Activated naive CD4-positive, alpha-beta T cell treated with anti-CD3 and anti-CD28 coated beads, Interleukin-2, amount 50 U/mL, for 72 hours (primary cell): ENCODE measurements around the gene ZFP36. TPM values are rescaled to one million over a fixed set of nuclear protein-coding genes. Genes with fewer than 3 reads are reported as not detected.
"Not testable (repeated sequence)": the region's sequence is repeated elsewhere in the genome, so short reads cannot be mapped to it uniquely, and the experiment has no call there.

Experiments
- ATAC-seq, 2 donors: fragments of 150-1000 bp; cut with Tn5 transposase; 2 replicates each; pipeline ENCODE4 v1.10.0; 2021; ENCODE audit warnings: mild to moderate bottlenecking in 2 of 2, moderate library complexity in 2 of 2
- DNase-seq, 2 donors: peaks; one replicate each; pipeline ENCODE4 v3.0.0; 2021 to 2022; ENCODE audit warnings: low spot score in 2 of 2
- H3K27ac Mint-ChIP-seq, 2 donors: one replicate each; pipeline ENCODE4 v1.8.0; 2022; ENCODE audit warnings: mild to moderate bottlenecking in 2 of 2, mixed read lengths in 2 of 2
- H3K36me3 Mint-ChIP-seq, 2 donors: one replicate each; pipeline ENCODE4 v1.8.0; 2022; ENCODE audit warnings: mixed read lengths in 2 of 2
- H3K9me3 Mint-ChIP-seq, 2 donors: one replicate each; pipeline ENCODE4 v1.8.0; 2022; ENCODE audit warnings: mixed read lengths in 2 of 2
- total RNA-seq, 2 donors: library from RNA; stranded (reverse); gene quantifications; one replicate each; pipeline ENCODE4 v1.2.3, GENCODE V29; 2022

Gene ZFP36, protein sequence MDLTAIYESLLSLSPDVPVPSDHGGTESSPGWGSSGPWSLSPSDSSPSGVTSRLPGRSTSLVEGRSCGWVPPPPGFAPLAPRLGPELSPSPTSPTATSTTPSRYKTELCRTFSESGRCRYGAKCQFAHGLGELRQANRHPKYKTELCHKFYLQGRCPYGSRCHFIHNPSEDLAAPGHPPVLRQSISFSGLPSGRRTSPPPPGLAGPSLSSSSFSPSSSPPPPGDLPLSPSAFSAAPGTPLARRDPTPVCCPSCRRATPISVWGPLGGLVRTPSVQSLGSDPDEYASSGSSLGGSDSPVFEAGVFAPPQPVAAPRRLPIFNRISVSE
- 100 to 1,000 TPM in 1 of 2 donors, 10 to 100 TPM in 1; 59.7 to 183 TPM for total RNA-seq

DNA sequence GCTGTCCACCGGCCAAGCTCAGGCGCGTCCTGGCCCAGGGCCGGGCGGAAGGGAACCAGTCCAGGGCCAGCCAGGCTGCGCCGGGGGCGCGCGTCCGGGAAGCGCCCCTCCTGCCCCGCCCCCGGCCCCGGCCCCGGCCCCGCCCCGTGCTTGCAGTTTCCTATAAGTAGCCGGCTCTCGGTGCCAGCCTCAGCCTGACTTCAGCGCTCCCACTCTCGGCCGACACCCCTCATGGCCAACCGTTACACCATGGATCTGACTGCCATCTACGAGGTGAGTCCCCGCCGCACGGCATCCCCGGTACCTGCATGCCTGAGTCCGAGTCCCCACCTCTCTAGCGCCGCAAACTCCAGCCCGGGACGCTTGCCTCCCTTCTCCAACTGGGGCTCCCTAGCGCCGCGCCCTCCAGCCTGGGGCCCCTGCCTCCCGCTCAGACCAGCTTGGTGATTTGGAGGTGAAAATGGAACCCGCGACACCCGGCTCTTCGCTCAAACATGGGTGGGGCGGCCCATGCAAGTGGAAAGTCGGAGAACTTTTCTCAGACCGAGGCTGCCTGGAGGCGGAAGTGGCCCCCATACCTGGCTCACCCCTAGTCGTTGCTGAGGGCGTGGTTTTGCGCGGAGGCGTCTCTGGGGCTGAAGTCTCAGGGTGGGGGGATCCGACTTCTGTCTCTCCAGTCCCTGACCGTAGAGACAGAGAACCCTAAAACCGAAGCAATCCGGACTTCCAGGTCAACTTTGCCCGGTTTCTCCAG lies at the start of gene ZFP36:
TSS of gene ZFP36 (plus strand) at position 192 of the 754 bp plus-strand sequence. CDS start at position 250, 58 bp downstream.
- H3K9me3 Mint-ChIP-seq, result no peaks in the 10 kb centered on the region
- DNase-seq, result peak; percentile 88 to 89

DNA sequence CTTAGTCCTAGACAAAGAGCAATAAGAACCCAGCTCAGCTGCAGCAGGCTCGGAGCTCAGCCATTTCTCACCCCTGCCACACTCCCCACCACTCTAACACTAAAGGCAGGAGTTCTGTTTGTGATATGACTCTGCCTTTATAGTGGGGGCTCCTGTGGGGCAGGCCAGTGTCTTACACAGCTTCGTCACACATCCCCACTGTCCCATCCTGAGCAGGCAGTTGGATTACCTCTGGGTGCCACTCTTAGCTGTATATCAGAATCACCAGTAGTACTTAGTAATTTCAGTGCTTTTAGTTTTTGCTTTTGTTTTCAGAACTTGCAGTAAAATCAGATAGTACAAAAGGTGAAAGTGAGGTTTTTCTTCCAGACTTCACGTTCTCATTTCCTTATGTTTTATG lies 47.6 kb upstream of the ZFP36 start:
- DNase-seq (no peak), ATAC-seq (no peak)
- H3K36me3 Mint-ChIP-seq, result no peaks in the 10 kb centered on the region
- H3K27ac Mint-ChIP-seq, result no peak overlapping the region
- no peaks in the 10 kb centered on the region for H3K9me3 Mint-ChIP-seq

More for the DNA sequence above, at the start of gene ZFP36:
- peaks cover 24 to 34% of the 10 kb centered on the region in 2 donors for H3K36me3 Mint-ChIP-seq
- ATAC-seq, result peak; percentile 19 to 42
- H3K27ac Mint-ChIP-seq, result peak within 1 kb of the TSS; percentile 98 to 99

DNA sequence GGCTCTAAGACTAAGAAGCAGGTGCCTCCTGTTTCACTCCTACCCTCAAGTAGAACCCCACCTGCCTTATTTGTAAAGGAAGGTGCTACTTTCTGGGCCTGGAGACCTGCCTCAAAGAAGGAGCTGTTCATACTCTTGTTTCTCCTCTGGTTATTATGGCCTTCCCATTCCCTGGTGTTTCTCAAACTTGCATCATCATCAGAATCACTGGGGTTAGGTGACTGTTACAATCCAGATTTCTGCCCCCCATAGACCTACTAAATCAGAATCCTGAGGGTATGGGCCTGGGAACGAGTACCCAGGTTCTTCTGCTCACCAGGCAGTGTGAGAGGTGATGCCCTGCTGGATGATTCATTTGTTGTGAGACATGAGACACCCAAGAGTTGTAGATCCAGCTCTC lies 46.0 kb upstream of the ZFP36 start:
- H3K27ac Mint-ChIP-seq, result peak overlapping the region; percentile 44
- no peak for ATAC-seq
- no peak for DNase-seq
- peaks cover 0 to 7% of the 10 kb centered on the region in 2 donors for H3K36me3 Mint-ChIP-seq
- H3K9me3 Mint-ChIP-seq, result no peaks in the 10 kb centered on the region

DNA sequence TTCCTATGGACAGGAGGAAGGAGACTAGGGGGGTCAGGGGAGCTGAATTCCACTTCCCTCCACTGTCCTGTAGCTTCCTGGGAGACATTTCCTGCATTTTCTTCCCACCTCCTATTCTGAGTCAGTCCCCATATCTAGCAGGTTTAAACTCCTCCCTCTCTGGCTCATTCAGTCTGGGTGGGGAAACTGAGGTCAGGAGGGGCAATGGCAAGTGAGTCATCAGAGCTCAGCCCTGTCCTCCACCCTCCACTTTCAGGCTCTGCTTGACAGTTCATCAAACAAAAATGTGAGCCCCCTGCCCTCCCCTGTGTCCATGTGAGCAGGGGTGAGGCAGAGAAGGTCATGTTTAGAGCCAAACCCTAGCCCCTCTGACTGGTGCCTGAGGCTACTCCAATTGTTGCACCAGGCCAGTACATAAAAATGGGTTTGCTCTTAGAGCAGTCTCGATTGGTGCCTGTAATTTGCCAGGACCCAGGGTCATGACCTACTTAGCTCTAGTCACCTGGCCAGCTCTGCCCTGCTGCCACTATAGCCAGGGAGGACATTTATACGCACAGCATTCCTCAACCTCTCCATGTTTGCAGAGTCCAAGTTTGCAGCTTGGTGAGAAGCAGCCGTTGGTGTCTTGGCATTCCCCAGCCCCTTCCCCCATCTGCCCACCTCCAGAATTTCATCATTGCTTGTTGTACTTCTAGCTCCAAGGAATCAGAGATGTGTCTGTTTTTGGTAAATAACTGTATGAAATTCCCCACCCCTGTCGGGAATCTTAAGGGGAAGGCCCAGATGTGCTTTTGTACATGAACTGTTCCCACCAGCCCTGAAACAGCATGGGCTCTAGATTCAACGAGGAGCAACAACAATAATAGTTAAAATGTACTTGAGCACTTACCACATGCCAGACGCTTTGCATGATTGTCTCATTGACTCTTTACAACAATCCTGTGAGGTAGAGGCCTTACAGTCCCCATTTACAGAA lies 43.7 kb upstream of the ZFP36 start:
- ATAC-seq, result peak in 1 of 2 donors; percentile 31
- DNase-seq, result no peak
- Mint-ChIP-seq H3K27ac (peak overlapping the region; percentile 63 to 92), H3K9me3 (no peaks in the 10 kb centered on the region), H3K36me3 (peaks cover 0 to 7% of the 10 kb centered on the region in 2 donors)

DNA sequence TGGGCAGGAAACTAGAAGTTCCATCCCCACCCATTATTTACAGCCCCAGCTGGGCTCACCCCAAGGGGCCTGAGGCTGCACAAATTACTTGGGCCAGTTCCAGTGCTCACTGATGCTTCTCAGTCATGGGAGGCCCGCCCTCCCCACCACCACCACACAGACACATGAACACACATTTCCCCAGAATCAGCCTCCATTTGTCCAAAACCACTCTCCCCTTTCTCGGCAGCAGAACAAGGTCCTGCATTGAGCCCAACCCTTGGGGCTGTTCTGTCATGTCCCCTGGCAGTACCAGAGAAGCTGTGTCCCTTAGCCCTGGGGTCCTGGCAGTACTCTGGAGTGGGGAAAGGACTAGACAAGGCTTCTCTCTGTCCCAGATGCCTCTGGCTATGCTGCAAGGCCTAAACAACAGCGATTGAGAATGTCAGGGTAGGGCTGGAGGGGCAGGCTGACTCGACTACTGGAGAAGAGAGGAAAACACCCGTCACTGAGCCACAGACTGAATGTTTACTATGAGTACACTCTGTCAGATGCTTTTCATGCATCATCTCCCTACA lies 42.7 kb upstream of the ZFP36 start:
- ATAC-seq (peak in 1 of 2 donors; percentile 20), DNase-seq (no peak)
- Mint-ChIP-seq H3K9me3 (no peaks in the 10 kb centered on the region), H3K36me3 (peaks cover 0 to 7% of the 10 kb centered on the region in 2 donors), H3K27ac (peak overlapping the region; percentile 45 to 50)

DNA sequence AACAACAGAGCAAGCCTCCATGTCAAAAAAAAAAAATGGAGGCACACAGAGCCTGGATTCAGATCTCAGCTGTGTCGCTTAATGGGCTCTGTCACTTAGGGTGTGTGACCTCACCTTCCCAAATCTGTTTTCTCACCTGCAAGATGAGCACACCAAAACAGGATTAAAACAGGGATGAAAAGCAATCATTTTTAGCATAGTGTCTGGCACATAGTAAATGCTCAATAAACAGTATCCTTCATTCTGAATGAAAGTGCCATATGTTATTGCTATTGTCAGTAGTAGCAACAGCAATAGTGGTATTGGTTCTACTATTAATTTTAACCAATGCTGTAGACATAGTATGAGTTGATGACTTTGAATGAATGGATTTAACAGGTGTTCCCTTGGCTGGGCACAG lies 41.1 kb upstream of the ZFP36 start:
- Mint-ChIP-seq H3K9me3 (no peaks in the 10 kb centered on the region), H3K27ac (no peak overlapping the region), H3K36me3 (peaks cover 0 to 7% of the 10 kb centered on the region in 2 donors)
- DNase-seq (no peak), ATAC-seq (no peak)

DNA sequence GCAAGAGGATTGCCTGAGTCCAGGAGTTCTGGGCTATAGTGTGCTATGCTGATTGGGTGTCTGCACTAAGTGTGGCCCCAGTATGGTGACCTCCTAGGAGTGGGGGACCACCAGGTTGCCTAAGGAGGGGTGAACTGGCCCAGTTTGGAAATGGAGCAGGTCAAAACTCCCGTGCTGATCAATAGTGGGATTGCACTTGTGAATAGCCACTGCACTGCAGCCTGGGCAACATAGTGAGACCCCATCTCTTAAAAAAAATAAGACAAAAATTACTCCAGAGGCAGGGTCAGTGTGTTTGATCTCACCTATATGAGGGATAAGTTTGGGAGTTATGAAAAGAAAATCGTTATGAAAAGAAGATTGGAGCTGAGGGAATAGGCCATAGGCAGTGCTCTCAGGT lies 37.4 kb upstream of the ZFP36 start:
- Mint-ChIP-seq H3K9me3 (no peaks in the 10 kb centered on the region), H3K36me3 (peaks cover 0 to 6% of the 10 kb centered on the region in 2 donors), H3K27ac (peak overlapping the region in 1 of 2 donors; percentile 68)
- ATAC-seq, result no peak
- DNase-seq, result no peak

DNA sequence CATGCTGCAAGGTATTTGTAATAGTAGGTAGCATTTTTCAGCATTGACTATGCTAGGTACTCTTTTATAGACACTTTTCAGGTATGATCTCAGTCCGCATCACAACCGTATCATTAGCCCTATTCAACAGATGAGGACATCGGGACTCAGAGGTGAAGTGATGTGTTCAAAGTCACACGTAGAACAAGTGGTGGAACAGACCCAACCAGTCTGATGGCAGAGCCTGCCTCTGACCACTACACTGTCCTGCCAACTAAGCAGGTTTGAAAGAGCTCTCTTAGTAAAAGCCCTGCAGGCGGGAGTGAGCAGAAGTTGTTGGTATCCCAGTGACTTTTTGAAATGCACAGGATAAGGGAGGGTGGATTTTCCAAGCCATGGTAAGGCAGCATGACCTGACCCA lies 35.9 kb upstream of the ZFP36 start:
- Mint-ChIP-seq H3K36me3 (no peaks in the 10 kb centered on the region), H3K27ac (peak overlapping the region; percentile 70 to 73), H3K9me3 (no peaks in the 10 kb centered on the region)
- ATAC-seq (no peak), DNase-seq (no peak)

DNA sequence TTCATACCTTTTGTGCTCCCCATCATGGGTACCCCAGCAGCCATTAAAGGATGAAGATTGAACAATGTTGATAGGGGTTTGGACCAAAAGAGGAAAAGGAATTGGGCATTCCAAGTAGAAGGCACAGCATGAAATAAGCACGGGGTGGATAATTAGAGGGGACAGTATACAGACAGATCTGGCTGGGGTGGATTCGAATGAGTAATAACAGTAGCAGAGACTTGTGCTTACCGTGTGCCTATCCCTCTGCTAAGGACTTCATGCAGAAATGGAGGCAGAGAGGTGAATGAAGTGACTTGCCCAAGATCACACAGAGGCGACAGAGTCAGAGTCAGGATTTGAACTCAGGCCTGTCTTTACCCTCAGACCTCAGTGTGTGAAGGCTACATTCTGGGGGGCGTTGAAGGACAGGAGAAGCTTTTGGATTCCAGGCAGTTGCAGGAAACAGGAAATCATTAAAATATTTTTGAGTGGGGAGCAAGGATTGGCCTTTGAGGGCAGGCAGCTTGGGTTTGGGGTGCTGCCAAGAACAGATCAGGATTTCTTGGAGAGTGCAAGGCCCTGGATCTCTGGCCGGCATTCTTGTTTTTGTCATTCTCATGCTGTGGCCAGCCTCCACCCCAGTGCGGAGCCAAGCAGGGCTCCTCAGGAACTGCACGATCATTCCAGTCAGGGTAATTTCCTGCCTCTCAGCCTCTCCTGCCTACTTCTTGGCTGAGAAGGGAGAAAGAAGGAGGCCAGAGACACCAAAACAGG lies 34.4 kb upstream of the ZFP36 start:
- H3K36me3 Mint-ChIP-seq, result no peaks in the 10 kb centered on the region
- H3K27ac Mint-ChIP-seq, result peak overlapping the region; percentile 28 to 91
- ATAC-seq (no peak), DNase-seq (no peak)
- no peaks in the 10 kb centered on the region for H3K9me3 Mint-ChIP-seq

DNA sequence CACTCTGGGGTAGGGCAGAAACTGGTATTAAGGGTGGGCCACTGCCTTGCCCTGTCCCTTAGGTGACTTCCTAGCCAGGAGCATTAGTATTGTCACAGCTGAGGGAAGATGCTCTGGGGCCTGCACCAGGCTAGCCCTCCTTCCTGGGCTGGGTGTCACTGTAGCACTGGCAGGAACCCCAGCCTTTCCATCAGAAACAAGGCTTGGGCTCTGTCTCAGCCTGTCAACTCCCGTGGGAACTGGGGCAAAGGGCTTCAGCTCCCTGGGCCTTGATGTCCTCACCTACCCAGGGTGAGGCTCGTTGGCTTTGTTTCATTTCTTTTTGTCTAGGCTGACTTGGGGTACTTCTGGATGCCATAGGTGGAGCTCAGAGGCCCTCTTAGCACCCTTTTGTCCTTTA lies 33.7 kb upstream of the ZFP36 start:
- ATAC-seq, result no peak
- H3K36me3 Mint-ChIP-seq, result no peaks in the 10 kb centered on the region
- no peak for DNase-seq
- H3K9me3 Mint-ChIP-seq, result no peaks in the 10 kb centered on the region
- H3K27ac Mint-ChIP-seq, result peak overlapping the region in 1 of 2 donors; percentile 25

DNA sequence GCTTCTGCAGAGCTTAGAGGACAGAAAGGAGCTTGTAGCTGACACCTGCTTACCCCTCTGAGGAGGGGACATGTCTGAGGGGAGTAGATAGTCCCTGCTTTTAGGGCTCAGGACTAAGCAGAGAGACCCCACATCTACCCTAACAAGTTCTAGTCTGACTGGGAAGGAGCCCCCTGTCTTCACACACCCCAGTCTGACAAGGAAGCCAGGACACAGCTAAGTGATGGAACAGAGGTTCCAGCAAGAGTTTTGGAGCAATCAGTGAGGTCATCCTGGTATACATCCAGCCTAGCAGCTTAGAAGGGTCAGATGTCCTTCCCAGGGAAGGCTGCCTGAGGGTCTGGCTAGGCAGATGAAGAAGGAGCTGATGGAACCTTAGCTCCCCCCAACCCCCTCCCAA lies 30.7 kb upstream of the ZFP36 start:
- ATAC-seq, result no peak
- Mint-ChIP-seq H3K9me3 (no peaks in the 10 kb centered on the region), H3K36me3 (no peaks in the 10 kb centered on the region), H3K27ac (peak overlapping the region in 1 of 2 donors; percentile 9)
- no peak for DNase-seq

DNA sequence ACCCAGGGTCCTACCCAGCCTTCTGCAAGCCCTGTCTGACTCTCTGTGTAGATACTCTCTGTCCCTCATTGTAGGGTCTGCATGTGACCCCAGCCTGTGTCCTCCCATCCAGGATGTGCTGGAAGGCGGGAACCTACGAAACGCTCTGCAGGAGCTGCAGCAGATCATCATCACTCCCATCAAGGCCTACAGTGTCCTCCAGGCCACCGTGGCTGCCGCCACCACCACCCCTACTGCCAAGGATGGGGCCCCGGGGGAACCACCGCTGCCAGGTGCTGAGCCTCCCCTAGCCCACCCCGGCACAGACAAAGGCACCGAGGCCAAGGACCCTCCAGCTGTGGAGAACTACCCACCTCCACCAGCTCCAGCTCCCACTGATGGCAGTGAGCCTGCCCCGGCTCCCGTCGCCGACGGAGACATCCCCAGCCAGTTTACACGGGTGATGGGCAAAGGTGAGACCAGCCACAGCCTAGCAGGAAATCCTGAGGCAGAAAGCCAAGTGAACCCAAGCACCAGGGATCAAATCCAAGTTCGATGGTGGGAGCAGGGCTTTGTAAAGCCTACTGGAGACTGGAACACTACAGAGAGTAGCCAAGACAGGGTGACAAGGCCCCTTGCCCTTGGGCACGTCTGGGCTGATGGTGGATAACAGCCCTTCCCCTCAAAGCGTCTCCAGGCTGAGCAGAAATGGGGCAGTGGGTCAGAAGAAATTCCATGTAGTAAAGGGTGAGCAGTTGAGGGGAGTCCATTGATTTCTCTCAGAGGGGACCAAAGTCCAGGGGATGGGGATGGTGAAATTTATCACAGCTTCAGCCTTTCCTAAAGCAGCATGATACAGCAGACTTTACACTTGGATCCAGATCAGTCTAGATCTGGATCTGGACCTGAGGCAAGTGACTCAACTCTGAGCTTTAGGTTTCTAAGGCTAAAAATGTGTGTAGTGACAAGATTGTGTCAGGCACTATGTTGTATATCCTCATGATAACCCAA lies 29.0 kb upstream of the ZFP36 start:
- no peaks in the 10 kb centered on the region for H3K36me3 Mint-ChIP-seq
- H3K27ac Mint-ChIP-seq, result peak overlapping the region in 1 of 2 donors; percentile 89
- no peak for ATAC-seq
- no peak for DNase-seq
- no peaks in the 10 kb centered on the region for H3K9me3 Mint-ChIP-seq

DNA sequence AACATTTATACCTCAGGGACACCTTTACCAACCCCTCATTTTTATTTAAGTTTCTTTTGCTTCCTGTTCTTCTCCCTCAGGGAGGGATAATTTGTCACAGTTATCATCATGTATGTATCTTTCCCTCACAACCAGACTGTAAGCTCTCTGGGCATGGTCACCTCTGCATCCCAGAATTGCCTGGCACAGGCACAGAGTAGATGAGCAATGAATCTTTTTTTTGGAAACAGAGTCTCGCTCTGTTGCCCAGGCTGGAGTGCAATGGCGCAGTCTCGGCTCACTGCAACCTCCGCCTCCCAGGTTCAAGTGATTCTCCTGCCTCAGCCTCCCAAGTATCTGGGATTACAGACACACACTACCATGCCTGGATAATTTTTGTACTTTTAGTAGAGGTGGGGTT lies 27.3 kb upstream of the ZFP36 start:
- not testable (repeated sequence) for H3K36me3 Mint-ChIP-seq, H3K9me3 Mint-ChIP-seq, DNase-seq, ATAC-seq
- H3K27ac Mint-ChIP-seq, result peak overlapping the region; percentile 7 to 50

DNA sequence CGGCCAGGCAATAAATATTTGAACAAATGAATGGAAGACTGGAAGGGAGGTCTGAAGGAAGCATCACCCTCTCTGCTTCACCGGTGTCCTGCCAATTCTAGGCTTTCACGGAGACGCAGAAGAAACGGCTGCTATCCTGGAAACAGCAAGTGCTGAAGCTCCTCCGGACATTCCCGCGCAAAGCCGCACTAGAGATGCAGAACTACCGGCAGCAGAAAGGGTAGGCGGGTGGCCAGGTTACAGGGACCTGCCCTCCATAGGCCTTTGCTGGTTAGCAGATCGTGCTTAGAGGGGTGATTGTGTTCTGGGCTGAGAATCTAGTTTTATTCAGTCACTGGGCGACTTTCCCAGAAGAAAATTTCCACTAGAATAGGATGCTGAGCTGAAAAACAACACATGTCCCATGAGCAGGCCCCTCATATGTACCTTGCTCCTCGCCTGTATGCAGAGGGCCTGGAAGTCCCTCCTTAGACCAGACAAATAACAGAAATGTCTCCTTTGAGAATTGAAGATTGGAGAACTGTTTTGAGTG lies 26.7 kb upstream of the ZFP36 start:
- no peaks in the 10 kb centered on the region for H3K9me3 Mint-ChIP-seq
- no peaks in the 10 kb centered on the region for H3K36me3 Mint-ChIP-seq
- DNase-seq (no peak), ATAC-seq (no peak)
- H3K27ac Mint-ChIP-seq, result peak overlapping the region in 1 of 2 donors; percentile 50
